H54 (cell line): ENCODE results near the gene ARHGEF10L.
A peak's percentile ranks its signal among the peaks of the same experiment; 100 is the strongest.

ENCODE experiments used
- DNase-seq: peaks from one replicate; pipeline ENCODE4 v3.0.0; 2011; ENCODE audit warnings: low spot score, mixed read lengths; ENCODE audit not compliant: insufficient read length
- FAIRE-seq: peaks from 3 replicates; lab custom pipeline; 2011; peaks lifted over from hg19 to GRCh38; lab: Jason Lieb, UNC
- POLR2A ChIP-seq: IDR thresholded peaks from 2 replicates; pipeline ENCODE4 v1.6.1; 2011; ENCODE audit warnings: low read depth, mild to moderate bottlenecking, low read length

Gene ARHGEF10L

GRCh38 chr1:17603091-17603841, 63.8 kb downstream of the ARHGEF10L start:
- no peak for FAIRE-seq
- no peak for DNase-seq
- no peak for TF ChIP-seq POLR2A

GRCh38 chr1:17605582-17606344, 66.3 kb downstream of the ARHGEF10L start:
- DNase-seq (no peak), FAIRE-seq (no peak)
- TF ChIP-seq POLR2A: no peak

- DNase-seq: peak; percentile 55
- TF ChIP-seq POLR2A: no peak
- FAIRE-seq: no peak
These were observed 67.4 kb downstream of the ARHGEF10L start for GRCh38 chr1:17606826-17607440.

- TF ChIP-seq POLR2A: no peak
- DNase-seq (no peak), FAIRE-seq (no peak)
These were observed 68.4 kb downstream of the ARHGEF10L start for GRCh38 chr1:17607644-17608581.

- no peak for FAIRE-seq
These were observed 70.0 kb downstream of the ARHGEF10L start for GRCh38 chr1:17609529-17609928.

GRCh38 chr1:17610085-17610484, 70.6 kb downstream of the ARHGEF10L start:
- TF ChIP-seq POLR2A: no peak
- FAIRE-seq (no peak), DNase-seq (no peak)

More at GRCh38 chr1:17609529-17609928, 70.0 kb downstream of the ARHGEF10L start:
- DNase-seq: no peak
- TF ChIP-seq POLR2A: no peak

GRCh38 chr1:17610713-17611112, 71.2 kb downstream of the ARHGEF10L start:
- no peak for TF ChIP-seq POLR2A
- FAIRE-seq (no peak), DNase-seq (no peak)

GRCh38 chr1:17611991-17612390, 72.5 kb downstream of the ARHGEF10L start:
- DNase-seq (peak; percentile 35), FAIRE-seq (peak; percentile 20)
- no peak for TF ChIP-seq POLR2A

- TF ChIP-seq POLR2A: no peak
- FAIRE-seq: no peak
- no peak for DNase-seq
These were observed 73.3 kb downstream of the ARHGEF10L start for GRCh38 chr1:17612831-17613230.

GRCh38 chr1:17614586-17614985, 75.1 kb downstream of the ARHGEF10L start:
- no peak for FAIRE-seq
- no peak for TF ChIP-seq POLR2A
- DNase-seq: no peak

GRCh38 chr1:17615157-17615556, 75.7 kb downstream of the ARHGEF10L start:
- no peak for DNase-seq
- FAIRE-seq: no peak
- TF ChIP-seq POLR2A: no peak

GRCh38 chr1:17615959-17616358, 76.5 kb downstream of the ARHGEF10L start:
- FAIRE-seq (no peak), DNase-seq (no peak)
- no peak for TF ChIP-seq POLR2A

GRCh38 chr1:17616731-17617279, 77.3 kb downstream of the ARHGEF10L start:
- no peak for TF ChIP-seq POLR2A
- FAIRE-seq (no peak), DNase-seq (no peak)
